Upper lobe of right lung (tissue), 1 donor: ENCODE measurements around the gene RAB25. TPM values are rescaled to one million over a fixed set of nuclear protein-coding genes. Genes with fewer than 3 reads are reported as not detected.

Experiments
- ATAC-seq: fragments of 200-7000 bp; cut with Tn5 transposase; one replicate; pipeline ENCODE4 v1.9.1; 2020; ENCODE audit warnings: mild to moderate bottlenecking, moderate library complexity
- DNase-seq: peaks from one replicate; pipeline ENCODE4 v3.0.0-alpha.2; 2020
- H3K27ac ChIP-seq: fragments of 200-600 bp; one replicate; pipeline ENCODE4 v1.8.0; 2022
- H3K27me3 ChIP-seq: fragments of 200-600 bp; one replicate; pipeline ENCODE4 v1.8.0; 2022; ENCODE audit warnings: mild to moderate bottlenecking
- H3K36me3 ChIP-seq: fragments of 200-600 bp; one replicate; pipeline ENCODE4 v1.8.0; 2022
- H3K4me1 ChIP-seq: fragments of 200-600 bp; one replicate; pipeline ENCODE4 v1.8.0; 2022
- H3K4me3 ChIP-seq: fragments of 200-600 bp; one replicate; pipeline ENCODE4 v1.8.0; 2022; ENCODE audit warnings: mild to moderate bottlenecking
- H3K9me3 ChIP-seq: fragments of 200-600 bp; one replicate; pipeline ENCODE4 v1.8.0; 2022
- intact Hi-C: fragments of 100-400 bp; cut with DNase I; formaldehyde crosslinking; loops from one replicate; pipeline ENCODE4 v1.11.0; 2022
- total RNA-seq: library from RNA; stranded (reverse); fragmentation: NEBNext Ultra II Directional; extraction: Animal tissue kit (Norgen Biotek cat#: 25700); gene quantifications from one replicate; pipeline ENCODE4 v1.2.1, GENCODE V29; 2021
- TF ChIP-seq, protein P1 (sequence below): fragments of 200-600 bp; IDR thresholded peaks from one replicate; pipeline ENCODE4 v1.8.0; 2022; ENCODE audit warnings: antibody characterized with exemption
- donor health status: DM: no; HTN: yes; CAD: no; lungs with severe emphysema.

The RAB25 gene
- total RNA-seq, 1 donor from 2014 or later: 62.0 TPM

DNA sequence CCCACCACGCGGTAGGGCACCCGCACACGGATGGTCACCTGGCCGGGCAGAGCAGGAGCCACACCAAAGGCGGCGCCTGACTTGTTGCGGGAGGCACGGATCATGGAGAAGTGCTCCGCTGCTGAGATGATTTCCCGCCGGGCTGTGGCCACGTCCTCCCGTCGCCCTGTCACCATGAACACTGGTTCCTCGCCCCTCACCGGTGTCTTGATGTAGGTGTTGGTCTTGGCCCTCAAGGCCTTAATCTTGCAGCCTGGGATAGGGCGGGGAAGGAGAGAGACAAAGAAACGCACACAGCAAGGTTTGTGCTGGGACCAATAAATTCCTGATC, 16.4 kb downstream of the RAB25 start:
- Histone ChIP-seq H3K27ac (peak overlapping the region; percentile 36), H3K4me3 (no peak overlapping the region), H3K9me3 (no peaks in the 10 kb centered on the region), H3K36me3 (no peaks in the 10 kb centered on the region), H3K4me1 (peaks cover 17% of the 10 kb centered on the region), H3K27me3 (no peaks in the 10 kb centered on the region)
- no peak for DNase-seq
- TF ChIP-seq, protein P1, sequence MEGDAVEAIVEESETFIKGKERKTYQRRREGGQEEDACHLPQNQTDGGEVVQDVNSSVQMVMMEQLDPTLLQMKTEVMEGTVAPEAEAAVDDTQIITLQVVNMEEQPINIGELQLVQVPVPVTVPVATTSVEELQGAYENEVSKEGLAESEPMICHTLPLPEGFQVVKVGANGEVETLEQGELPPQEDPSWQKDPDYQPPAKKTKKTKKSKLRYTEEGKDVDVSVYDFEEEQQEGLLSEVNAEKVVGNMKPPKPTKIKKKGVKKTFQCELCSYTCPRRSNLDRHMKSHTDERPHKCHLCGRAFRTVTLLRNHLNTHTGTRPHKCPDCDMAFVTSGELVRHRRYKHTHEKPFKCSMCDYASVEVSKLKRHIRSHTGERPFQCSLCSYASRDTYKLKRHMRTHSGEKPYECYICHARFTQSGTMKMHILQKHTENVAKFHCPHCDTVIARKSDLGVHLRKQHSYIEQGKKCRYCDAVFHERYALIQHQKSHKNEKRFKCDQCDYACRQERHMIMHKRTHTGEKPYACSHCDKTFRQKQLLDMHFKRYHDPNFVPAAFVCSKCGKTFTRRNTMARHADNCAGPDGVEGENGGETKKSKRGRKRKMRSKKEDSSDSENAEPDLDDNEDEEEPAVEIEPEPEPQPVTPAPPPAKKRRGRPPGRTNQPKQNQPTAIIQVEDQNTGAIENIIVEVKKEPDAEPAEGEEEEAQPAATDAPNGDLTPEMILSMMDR: no peak
- intact Hi-C loops: no loop called here
- no peak for ATAC-seq

DNA sequence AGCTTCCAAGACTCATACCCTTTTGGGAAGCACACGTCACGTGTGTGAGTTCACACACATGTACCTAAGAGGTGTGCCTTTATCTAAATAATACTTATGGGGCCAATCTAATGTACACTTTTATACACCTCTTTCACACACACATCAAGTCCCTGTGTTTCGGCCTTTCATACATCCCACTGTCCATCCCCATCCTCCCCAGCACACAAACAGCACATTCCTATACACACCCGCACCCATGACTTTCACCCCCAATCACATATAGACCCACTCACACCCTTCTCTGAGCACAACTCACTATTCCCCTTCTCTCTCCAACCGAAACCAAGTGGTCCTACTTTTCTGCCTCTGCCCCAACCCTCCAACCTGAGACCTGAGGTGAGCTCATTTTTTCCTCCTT, 17.8 kb downstream of the RAB25 start:
- intact Hi-C loops: no loop called here
- H3K27ac ChIP-seq: no peak overlapping the region
- H3K9me3 ChIP-seq: no peaks in the 10 kb centered on the region
- ATAC-seq: no peak
- no peaks in the 10 kb centered on the region for H3K36me3 ChIP-seq
- peaks cover 26% of the 10 kb centered on the region for H3K4me1 ChIP-seq
- no peaks in the 10 kb centered on the region for H3K27me3 ChIP-seq
- H3K4me3 ChIP-seq: no peak overlapping the region
- DNase-seq: no peak
- TF ChIP-seq, protein P1: no peak

DNA sequence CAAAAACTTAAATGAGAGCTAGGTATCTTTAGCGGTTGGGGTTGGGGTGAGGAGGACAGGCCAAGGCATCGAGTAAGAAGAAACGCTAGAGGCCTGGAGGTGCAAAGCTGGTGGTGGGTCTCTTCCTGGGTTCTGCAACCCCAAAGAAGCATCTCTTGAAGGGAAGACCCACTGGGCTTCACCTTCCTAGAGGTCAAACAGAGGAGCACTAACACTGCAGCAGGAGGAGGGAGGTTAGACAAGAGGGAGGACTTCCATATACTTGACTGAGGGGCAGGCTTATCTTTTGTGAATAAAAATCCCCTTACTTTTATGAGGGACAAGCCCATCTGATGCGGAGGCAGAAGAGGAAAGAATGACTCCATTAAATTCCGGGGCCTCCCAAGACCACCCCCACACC, 18.8 kb downstream of the RAB25 start:
- ATAC-seq: no peak
- Histone ChIP-seq H3K4me3 (no peak overlapping the region), H3K9me3 (no peaks in the 10 kb centered on the region), H3K4me1 (peaks cover 29% of the 10 kb centered on the region), H3K27me3 (no peaks in the 10 kb centered on the region), H3K36me3 (no peaks in the 10 kb centered on the region), H3K27ac (no peak overlapping the region)
- intact Hi-C loops: no loop called here
- no peak for DNase-seq
- TF ChIP-seq, protein P1: no peak

DNA sequence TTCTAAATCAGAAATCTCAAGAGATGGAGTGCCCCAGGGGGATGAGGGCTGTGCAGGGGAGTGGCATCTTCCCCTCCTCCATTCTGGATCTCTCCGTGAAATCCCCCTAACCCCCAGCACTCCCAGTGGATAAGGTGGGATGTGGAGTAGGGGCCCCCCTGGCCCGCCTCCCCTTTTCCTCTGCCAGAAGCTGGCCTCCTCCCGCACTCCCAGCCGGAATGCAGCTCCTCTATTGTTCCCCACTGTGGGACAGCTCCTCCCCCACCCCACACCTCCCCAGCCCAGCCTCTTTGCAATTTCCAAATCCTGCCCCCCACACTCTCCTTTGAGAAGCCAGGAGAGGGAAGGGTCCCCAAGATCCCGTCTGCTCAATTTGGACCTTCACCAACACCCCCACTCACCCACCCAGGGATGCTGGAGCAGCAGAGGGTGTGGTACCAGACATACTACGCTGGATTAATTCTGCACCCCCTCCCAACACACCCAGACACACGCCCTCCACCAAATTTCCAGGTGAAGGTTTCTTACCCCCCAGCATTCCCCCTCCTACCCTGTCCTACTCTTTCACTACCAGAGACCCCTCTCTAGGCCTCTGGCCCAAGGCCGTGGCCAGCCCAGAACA, 19.4 kb downstream of the RAB25 start:
- TF ChIP-seq, protein P1: no peak
- peaks cover 27% of the 10 kb centered on the region for H3K4me1 ChIP-seq
- no peak for ATAC-seq
- H3K27ac ChIP-seq: no peak overlapping the region
- DNase-seq: no peak
- intact Hi-C loops: no loop called here
- no peaks in the 10 kb centered on the region for H3K36me3 ChIP-seq
- no peaks in the 10 kb centered on the region for H3K27me3 ChIP-seq
- H3K9me3 ChIP-seq: no peaks in the 10 kb centered on the region
- no peak overlapping the region for H3K4me3 ChIP-seq

DNA sequence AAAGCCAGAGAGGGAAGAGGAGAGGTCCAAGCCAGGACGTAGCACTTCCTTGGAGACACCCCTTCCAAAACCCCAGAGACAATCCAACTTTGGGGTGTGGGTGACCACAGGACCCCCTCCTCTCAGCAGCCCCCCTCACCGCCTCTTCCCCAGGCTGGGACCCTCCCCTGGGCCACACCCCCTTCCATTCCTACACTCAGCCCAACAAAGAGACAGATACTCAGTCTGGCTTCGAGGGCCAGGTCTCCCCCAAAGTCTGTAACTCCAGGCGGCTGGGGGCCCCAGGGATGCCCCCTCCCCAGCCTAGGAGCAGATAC, 19.9 kb downstream of the RAB25 start:
- H3K27ac ChIP-seq: no peak overlapping the region
- no peak overlapping the region for H3K4me3 ChIP-seq
- TF ChIP-seq, protein P1: no peak
- intact Hi-C loops: no loop called here
- no peaks in the 10 kb centered on the region for H3K9me3 ChIP-seq
- no peaks in the 10 kb centered on the region for H3K27me3 ChIP-seq
- peaks cover 22% of the 10 kb centered on the region for H3K4me1 ChIP-seq
- no peaks in the 10 kb centered on the region for H3K36me3 ChIP-seq
- ATAC-seq (no peak), DNase-seq (no peak)
